HG03575 (cell line): Measurements from ENCODE around the gene XCR1.
"Not testable (repeated sequence)": the region's sequence is repeated elsewhere in the genome, so short reads cannot be mapped to it uniquely, and the experiment has no call there.

ENCODE experiments used
- ATAC-seq: cut with Tn5 transposase; IDR thresholded peaks from one replicate; pipeline ENCODE4 v1.9.1; 2021; ENCODE audit not compliant: unreplicated experiment, insufficient number of reproducible peaks, low FRiP score; ENCODE audit errors: extremely low read depth

The XCR1 gene

DNA sequence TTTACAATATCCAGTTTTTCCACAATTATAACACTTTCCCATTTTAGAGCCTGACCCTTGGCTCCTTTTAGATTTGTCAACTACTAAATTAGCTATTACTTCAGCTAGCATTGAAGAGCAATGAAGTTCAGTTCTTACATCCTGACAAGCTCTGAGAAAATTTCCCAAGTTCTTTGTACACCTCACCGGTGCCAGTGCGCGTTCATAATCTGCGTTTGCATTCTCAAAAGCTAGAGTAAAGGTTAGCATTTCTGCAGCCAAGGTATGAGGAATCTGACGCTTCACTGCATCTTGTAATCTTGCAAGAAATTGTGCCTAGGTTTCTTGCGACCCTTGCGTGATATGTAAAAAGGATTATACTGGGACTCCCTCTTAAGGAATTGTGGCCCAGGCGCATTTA lies 25.2 kb upstream of the XCR1 start:
- no peak for ATAC-seq

DNA sequence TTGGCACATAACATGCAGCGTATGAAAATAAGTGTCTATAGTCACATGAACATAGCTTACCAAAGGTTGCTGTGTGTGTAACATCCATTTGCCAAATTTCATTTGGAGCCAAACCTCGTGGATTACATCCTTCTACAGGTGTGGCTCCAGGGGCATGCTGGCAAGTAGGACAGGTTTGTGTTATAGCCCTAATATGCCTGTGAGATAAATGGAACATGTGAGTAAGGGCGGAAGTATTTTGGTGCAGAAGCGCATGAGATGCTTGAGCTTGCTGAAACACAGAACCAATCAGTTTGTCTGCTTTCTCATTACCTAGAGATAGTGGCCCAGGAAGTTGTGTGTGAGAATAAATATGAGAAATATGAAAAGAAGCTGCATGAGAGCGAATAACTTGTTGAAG lies 21.8 kb upstream of the XCR1 start:
- no peak for ATAC-seq

DNA sequence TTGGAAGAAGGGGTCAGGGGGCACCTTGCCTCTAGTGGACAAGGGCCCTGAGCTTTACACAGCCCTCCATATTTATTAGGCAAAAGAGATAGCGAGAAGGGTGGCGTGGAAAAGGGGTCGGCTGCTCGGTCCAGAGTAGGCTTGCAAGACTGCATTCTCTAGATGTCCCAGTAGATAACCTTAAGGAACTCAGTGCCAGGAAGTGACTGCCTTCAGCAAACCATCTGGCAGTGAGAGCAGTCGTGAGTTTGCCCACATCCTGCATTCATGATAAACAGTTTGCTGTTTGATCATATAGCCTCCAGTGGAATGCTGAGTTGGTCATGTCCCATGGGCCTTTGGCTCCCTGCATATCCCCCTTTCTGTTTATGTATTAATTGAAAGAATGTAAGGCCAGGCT lies 18.9 kb upstream of the XCR1 start:
- ATAC-seq: not testable (repeated sequence)

DNA sequence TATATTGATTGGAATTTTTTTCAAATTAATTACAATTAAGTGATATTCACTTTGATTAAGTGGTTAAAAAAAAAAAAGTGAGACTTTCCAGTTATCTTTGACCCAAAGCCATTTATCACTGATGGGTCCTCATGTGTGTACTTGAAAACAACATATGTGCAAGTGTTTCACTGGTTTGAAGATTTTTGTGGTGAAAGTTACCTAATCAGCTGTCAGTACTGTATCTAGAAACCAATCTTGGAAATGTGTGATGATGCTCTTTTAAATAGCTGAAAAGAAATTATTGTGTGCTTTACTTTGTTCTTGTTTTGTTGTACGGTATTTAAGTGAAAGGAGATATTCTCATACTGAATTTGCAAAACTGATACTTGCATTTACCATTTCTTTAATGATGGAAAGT lies 11.6 kb upstream of the XCR1 start:
- no peak for ATAC-seq

DNA sequence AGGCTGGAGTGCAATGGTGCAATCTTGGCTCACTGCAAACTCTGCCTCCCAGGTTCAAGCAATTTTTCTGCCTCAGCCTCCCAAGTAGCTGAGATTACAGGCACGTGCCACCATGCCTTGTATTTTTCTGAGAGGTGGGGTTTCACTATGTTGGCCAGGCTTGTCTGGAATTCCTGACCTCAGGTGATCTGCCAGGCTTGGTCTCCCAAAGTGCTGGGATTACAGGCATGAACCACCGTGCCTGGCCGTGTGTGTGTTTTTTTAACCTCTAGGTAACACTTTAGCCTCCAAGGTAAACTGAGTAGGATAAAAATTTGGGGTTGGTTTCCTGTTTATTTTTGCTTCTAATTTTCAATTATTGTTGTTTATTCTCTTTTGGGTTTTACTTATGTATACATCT lies 10.8 kb upstream of the XCR1 start:
- not testable (repeated sequence) for ATAC-seq

DNA sequence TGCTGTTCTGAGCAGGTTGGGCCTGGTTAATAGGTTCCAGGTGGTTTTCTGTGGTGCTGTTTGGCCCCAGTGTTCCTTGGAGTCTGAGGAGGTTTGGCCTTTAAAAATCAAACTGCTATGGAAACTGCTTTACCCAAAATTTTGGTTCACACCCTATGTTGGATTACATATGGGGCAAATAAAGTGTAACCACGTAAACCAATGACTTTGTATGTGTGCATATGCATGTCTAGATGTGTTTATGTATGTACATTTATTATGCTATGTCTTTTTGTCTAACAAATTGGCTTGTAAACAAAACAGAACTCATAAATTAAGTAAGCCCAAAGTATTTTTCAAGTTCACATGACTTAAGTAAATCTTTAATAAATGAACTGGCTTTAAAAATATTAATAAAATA lies 8.9 kb upstream of the XCR1 start:
- ATAC-seq: no peak

DNA sequence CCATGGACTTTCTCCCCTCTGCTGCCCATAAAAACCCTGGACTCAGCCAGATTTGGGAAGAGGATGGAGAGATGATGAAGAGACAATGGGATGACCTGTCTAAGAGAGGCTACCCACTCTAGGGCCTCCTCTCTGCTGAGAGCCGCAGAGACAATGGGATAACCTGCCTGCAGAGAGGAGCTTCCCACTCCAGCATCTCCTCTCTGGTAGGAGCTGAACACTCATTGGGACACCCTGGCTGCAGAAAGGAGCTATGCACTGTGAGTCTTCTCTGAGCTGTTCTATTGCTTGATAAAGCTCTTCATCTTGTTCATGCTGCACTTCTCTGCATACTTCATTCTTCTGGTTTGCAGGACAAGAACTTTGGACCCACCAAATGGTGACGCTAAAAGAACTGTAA lies 4.5 kb upstream of the XCR1 start:
- no peak for ATAC-seq

DNA sequence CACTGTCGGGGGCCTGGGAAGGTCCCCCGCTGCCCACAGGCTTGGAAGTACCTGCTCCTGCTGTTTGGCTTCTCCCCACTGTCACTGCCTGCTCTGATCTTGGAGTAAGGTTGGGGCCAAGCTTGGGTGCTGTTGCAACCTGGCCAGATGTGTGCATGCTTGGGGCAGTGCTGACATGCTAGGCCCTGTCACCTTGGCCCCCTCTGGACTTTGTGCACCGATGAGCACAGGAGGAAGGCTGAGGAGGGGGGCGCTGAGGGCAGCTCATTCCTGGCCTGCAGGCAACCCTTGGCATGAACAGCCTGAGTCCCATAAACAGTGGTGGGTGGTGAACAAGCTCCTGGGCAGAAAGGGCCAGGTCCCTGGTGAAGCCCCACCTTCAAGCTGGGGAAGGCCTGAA lies 4.0 kb upstream of the XCR1 start:
- ATAC-seq: no peak

DNA sequence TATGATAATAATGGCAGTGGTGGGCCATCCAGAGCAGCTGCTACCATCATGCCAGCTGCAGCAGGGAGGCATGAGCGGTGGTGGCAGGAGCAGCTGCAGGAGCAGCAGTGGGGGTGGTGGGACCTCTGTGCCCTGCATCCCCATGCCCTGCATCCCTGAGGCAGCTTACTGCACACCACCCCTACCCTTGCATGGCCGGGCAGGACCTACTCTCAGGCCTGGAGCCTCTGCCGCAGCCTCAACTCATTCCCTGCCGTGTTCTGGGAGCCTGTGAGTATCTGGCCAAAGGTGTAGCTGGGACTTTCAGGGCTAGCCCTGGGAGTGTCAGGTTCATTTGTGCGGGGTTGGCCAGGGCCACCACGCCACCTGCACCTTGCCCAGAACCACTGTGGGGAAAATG lies 3.3 kb upstream of the XCR1 start:
- ATAC-seq: no peak

DNA sequence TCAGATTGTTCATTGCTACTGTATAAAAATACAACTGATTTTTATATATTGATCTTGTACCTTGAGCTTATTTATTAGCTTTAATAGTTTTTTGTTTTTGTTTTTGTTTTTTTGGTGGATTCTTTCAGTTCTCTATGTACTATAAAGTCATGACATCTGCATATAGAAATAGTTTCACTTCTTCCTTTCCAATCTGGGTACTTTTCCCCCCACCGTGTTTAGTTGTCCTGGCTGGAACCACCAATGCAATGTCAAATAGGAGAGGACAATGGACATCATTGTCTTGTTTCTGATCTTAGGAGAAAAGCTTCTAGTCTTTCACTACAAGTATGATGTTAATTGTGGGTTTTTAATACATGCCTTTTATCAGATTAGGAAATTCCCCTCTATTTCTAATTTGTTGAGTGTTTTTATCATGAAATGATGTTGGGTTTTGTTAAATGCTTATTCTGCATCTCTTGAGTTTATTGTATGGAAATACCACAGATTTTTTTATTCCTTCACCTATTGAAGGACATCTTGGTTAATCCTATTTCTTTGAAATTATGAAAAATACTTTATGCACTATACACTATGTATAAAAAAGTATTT lies 2.8 kb upstream of the XCR1 start:
- ATAC-seq: no peak

DNA sequence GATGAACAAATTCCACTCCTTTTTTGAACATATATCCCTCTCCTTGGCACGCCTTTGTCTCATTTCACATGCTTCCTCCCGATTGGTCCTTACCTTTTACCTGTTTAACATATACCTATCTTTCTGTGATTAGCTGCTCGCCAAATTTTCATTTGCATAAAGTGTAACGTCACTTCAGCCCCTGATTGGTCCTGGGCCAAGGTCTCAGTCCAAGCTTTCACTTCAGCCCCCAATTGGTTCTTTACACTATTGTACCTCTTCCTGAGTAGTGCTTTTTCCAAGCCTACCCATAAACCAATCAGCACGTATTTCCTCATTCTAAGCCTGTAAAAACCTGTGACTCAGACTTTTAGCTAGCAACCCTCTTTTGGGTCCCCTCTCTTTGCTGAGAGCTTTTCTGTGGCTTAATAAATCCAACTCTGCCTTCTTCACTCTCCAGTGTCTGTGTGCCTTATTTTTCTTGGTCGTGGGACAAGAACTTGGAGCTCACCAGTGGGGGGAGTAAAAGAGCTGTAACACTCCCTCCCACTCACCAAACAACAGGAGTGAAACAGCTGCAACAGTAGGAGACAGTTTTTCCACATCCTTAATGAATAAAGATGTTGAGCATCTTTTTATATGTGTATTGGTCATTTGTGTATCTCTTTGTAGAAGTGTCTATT lies 584 bp upstream of the XCR1 start:
- no peak for ATAC-seq

DNA sequence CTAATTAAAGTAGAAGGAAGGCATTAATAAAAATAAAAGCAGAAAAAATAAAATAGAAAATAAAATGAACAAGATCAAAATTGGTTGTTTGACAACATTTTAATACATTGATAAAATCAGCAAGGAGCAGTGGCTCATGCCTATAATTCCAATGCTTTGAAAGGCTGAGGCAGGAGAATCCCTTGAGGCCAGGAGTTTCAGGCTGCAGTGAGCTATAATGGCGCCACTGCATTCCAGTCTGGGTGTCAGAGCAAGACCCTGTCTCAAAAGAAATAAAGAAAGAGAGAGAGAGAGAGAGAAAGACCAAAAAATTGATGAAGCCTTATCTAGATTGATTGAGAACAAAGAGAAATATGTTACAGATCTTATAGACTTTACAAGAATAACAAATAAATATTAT lies 2.1 kb downstream of the XCR1 start:
- ATAC-seq: no peak

DNA sequence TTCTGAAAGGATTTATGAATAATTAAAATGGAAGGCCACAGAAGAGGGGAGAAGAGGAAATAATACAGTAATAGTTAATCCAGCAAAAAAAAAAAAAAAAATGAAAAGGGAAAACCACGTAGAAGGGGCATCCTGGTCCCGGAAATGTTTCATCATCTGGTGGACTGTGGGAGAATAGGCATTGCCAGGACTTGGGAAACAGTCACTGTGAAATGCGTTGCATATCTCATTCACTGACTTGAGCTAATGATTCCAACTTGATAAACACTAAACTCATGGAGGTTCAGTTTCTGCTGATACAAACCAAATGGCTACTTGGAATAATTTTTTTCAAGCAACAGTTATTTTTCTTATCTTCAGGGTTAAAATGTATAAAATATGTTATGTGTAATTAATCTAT lies 3.2 kb downstream of the XCR1 start:
- ATAC-seq: no peak

DNA sequence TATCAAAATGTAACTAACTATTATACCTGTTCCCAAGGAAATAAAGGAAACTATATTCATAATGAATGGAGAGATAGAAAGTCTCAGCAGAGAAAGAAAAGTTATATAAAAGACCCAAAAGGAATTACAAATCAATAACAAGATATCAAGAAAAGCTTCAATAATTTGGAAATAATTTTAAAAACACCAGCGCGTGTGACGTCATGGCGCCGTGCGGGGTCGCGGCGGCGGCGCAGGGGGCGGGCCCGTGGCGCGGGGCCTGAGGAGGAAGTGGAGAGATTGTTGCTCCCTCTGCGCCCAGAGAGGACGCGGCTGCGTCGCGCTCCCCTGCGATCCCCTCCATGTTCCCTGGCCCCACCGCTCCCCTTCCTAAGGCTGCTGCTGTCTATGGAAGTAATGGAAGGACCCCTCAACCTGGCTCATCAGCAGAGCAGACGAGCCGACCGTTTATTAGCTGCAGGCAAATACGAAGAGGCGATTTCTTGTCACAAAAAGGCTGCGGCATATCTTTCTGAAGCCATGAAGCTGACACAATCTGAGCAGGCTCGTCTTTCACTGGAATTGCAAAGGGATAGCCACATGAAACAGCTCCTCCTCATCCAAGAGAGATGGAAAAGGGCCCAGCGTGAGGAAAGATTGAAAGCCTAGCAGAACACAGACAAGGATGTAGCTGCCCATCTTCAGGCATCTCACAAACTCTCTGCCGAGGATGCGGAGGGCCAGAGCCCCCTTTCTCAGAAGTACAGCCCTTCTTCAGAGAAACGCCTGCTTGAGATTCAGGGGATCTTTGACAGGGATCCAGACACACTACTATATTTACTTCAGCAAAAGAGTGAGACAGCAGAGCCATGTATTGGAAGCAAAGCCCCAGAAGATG lies 4.1 kb downstream of the XCR1 start:
- ATAC-seq: no peak

DNA sequence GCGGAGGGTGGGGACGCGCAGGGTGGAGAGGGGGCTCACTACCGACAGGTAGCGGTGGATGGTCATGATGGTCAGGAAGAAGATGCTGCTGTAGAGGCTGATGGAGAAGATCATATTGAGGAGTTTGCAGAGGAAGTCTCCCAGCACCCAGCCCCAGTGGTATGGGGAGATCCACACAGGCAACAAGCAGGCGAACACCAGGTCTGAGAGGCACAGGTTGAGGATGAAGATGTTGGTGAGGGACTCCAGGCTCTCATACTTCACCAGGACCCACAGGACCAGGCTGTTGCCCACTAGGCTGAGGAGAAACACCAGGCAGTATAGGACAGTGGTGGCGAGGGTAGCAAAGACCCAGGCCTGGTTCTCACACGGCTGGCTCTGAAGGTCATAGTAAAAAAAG lies 5.8 kb downstream of the XCR1 start:
- ATAC-seq: no peak

DNA sequence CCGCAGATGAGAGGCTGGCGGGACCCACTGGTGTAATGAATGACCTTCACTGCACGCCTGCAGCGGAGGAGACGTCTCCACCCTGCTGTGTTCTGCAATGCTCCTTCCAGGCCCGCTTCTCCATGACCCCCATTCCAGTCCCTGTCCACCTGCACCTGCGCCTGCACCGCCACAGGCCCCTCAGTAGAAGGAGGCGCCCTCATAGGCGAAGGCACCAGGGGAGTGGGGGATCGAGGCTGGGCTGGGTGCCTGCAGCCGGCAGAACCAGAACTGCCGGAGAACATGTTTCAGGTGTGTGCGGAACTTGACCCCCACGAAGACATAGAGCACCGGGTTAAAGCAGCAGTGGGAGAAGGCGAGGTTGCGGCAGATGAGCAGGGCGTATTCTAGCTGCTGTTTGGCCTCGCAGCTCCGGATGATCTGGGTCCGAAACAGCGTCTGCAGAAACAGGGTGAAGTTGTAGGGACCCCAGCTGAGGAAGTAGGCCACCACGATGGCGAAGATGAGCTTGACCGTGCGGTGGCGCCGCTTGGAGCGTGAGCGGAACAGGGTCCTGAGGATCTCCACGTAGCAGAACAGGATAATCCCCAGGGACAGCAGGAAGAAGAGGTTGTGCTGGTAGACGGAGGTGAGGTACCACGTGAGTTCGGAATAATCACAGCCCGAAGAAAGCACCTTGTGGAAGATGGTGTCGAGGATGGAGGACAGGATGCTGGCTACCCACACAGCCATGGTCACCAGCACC lies 6.3 kb downstream of the XCR1 start:
- ATAC-seq: no peak

DNA sequence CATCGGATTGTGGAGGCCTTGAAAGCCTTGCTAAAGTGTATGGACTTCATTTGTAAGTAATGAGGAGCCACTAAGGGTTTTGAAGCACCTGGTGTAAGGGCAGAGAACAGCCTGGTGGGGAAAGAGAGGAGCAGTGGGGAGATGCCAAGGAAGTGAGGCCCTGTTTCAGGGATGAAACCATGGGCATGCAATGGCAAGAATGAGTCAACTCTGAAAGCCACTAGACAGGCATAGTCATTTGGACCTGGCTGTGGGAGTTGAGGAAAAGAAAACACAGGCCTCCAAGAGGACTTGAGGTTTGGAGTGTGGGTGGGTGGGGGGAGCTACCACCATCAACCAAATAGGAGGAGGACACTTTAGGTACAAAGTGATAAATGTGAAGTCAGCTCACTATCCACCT lies 7.6 kb downstream of the XCR1 start:
- no peak for ATAC-seq

DNA sequence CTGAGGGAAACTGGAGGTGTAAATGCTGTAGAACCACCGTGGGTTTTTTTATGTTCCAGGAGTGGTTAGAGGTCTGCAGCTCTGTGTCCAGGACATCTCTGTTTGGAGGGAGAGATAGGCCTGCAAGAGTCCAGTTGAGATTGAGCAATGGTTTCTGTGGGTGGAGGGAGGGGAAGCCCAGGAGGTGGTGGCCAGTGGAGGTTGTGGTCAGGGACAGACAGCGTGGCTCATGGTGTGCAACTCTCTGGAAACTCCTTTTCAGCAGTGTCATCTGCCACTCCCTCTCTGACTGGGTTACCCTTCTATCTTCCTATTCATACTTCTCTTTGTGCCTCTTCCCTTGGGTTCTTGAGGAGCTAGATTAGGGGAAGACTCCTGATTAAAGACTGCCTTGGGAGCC lies 9.6 kb downstream of the XCR1 start:
- no peak for ATAC-seq

DNA sequence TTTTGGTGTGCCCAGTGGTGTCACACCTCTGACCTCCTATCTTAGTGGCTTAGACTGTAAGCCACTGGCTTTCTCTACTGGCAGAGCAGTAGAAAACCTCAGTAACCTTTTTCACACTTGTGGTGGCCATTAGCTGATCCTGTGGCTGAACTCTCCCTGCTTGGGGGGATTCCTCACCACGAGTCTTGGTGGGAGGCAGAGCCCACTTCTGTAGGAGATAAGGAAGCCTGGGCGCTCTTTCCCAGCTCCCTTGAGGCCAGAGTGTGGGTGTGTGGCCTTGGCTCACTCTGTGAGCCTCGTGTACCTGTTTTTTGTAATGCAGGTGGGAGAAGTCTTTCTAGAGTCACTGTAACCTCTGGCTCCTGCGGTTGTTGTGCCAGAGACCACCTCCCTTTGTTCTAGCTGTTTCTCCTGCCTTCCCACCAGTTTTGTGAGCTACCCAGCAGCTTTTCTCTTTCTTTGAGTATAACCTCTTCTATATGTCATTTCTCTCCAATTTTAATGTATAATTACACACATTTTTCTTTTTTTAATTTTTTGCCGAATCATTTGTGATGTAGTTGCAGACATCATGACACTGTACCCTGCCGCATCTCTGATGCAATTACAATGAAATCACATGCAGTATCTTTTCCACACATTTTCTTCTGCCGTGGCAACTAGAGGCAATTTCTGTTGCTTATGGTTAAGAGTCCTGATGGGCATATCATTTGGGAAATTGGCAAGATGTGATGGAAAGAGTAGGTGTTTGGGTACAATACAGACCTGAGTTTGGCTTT lies 13.8 kb downstream of the XCR1 start:
- no peak for ATAC-seq
